GM21619 (cell line): ENCODE measurements around the gene ABCC3.

Experiments used
- ATAC-seq: cut with Tn5 transposase; IDR thresholded peaks from one replicate; pipeline ENCODE4 v1.9.1; 2021; ENCODE audit not compliant: unreplicated experiment

Gene ABCC3

GRCh38 chr17:50728881-50729765, 94.4 kb downstream of the ABCC3 start:
- no peak for ATAC-seq

- ATAC-seq: no peak
These were observed 97.1 kb downstream of the ABCC3 start for GRCh38 chr17:50731575-50732460.

GRCh38 chr17:50735287-50735686, 100.6 kb downstream of the ABCC3 start:
- ATAC-seq: no peak

GRCh38 chr17:50737118-50737698, 102.5 kb downstream of the ABCC3 start:
- no peak for ATAC-seq

GRCh38 chr17:50739098-50739497, 104.4 kb downstream of the ABCC3 start:
- no peak for ATAC-seq
